ENCODE results near the gene HK2.

Gene HK2

DNA sequence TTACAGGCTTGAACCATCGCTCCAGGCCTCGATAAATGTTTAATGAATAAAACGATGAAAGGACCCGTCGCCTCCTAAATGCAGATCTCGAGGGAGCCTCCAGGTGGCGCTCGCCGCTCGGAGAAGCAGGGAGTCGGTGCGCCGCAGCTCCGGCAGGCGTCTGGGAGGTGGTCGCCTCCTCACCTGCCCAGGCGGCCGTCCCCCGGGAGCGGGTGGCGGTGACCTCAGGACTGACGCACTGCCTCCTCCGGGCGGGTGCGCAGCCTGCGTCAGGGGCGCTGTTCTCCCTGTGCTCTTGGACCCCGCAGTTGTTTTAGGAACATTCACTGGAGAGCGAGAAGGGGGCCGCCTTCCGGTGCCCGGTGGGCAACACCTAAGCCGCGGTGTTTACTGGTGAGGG, 85.9 kb downstream of the HK2 start:
- Histone ChIP-seq H3K4me3 (peak overlapping the region in 3 of 7 experiments; percentile 2 to 22 (median 15)), H3K27ac (no peak overlapping the region)

DNA sequence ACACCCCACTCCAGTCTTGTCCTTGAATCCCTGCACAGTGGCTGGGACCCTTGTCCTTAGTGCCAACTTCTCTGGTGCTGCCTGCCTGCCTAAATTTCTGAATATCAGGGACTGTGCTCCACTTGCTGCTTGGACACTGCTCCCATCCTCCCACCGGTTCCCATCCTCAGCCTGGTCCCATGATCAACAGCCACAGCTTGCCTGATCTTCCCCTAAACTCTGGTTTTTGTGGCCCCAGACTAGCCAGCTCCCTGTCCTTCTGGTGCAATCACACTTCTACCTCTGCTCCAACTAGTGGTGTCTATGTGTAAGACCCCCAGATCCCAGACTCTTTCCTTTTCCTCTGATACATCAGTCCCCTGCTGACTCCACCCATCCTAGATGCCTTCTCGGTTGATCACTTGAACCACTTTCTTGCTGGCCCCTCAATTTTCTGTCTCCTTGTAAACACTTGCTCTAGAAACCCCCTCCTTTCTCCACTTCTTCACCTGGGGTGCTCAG, 87.4 kb downstream of the HK2 start:
- no peak overlapping the region for H3K27ac ChIP-seq
- no peak overlapping the region for H3K4me3 ChIP-seq

DNA sequence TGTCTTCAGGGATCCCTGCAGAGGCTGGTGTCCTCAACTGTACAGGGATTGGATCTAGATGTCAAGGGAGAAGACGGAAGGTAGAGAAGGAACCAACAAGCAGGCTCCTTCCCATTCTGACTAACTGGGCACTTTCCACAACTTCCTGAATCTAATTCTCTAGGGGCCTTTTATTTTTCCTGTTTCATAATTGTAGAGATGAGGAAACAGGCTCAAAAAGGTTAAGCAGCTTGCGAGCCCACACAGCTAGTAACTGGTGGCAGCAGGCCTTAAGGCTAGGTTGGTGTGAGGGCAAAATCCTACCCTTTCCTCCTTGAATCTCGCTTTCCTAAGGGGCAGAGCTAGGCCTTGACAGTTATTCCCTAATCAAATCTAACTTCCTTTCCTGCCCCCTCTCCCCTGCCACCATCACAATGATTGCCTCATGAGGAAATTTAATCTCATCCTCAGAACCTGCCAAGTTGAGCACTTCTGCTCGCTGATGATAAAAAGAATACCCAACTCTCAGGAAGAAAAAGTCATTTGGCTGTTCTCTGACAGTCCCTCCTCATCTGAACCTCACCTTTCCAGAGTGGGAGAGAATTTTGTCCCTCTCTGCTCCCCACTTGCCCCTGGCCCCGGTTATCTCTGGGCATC, 88.8 kb downstream of the HK2 start:
- no peak overlapping the region for H3K27ac ChIP-seq
- no peak overlapping the region for H3K4me3 ChIP-seq

DNA sequence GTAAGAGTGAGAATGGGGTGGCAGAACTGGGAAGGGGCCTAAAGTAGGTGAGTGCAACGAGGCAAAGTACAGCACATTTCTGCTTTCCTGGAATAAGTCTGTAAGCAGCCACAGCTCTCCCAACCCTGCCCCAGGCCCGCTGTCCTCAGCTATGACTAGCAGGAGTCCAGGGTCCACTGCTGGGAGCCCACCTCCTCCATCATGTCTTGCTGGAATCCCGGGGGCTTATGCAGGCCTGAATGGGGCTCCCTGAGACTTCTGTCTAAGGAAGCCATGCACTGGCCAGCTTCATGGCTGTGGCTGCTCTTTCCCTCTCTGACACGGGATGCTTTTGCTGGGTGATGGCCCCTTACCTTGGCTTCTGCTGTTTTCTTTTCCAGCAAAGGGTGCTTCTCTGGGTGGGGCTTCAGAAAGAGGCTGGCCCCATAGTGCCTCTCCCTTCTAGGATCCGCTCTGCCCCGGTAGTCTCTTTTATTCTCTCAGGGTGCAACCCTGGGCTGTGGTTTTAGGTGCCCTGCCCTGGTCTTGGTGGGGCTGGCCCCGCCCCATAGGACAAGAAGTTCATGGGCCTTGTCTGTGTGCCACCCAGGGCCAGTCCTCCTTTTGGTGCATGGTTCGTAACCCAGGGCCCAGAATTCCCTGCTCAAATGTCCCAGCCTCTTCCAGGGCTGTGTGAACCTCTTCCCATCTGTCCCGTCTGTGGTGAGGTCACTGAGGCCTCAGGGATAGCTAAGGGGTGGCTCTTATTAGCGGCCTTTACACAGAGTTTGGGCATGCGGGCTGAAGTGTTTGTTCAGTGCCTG, 90.7 kb downstream of the HK2 start:
- Histone ChIP-seq H3K27ac (no peak overlapping the region), H3K4me3 (no peak overlapping the region)

DNA sequence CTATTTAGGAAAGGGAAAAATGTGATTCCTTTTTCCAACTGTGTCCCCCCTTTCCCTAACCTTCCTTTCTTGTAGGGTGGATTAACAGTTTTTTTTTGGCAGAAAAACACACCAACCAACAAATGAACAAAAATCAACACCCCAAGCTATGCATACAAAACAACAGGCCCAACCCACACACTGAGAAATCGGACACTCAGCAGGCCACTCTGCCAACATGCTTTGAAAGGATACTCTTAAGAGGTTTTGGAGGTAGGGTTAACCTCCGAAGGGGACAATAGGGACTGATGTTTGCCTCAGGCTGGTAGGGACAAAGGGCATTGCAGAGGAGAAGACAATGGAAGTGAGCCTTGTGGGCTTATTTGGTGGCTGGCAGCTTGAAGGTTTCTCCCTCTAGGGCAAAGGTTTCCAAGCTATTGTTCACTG, 91.4 kb downstream of the HK2 start:
- no peak overlapping the region for H3K4me3 ChIP-seq
- no peak overlapping the region for H3K27ac ChIP-seq

DNA sequence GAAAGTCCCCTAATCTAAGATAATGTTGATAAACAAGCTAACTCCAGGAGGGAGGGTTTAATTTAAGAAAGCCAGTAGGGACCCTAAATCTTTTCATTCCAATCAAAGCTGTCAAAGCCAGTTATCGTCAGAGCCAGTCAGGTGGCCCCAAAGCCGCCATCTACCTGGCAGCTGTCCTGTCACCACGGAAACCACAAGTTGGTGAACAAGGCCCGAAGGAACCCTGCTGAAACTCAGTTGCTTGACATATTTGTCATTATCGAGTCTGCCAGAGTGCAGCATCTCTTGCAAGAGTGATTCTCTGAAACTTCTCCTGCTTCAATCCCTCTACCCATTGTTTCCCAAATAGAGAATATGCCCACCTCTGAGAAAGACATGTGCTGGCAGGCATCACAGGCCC, 93.7 kb downstream of the HK2 start:
- Histone ChIP-seq H3K27ac (no peak overlapping the region), H3K4me3 (no peak overlapping the region)

DNA sequence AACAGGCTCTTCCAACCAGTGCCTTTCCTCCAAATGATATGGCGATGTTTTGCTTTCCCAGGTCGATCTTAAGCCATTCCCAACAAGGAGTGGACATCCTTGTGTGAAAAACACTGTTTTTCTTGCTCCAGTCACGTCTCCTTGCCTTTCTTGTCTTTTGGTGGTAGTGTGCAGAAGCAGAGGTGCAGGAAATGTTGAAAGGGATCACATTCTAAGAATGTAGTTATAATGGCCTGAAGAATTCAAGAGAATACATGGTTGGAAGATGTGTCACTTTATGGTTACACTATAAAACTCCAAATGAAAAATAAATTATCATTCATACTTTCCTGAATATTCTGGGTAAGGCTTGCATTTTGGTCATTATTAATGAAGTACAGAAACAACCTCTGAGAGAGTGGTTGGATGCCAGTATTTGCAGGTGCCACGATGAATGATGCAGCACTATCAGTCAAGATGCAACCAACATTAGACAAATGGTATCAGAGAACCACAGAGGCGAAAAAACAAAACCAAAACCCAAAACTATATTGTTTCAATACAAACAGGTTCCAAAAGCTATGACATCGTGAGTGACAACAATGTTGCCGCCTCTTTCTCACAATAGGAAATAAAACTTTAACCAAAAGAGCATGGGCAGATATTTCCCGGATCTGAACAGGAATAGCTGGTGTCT, 97.0 kb downstream of the HK2 start:
- Histone ChIP-seq H3K4me3 (no peak overlapping the region), H3K27ac (no peak overlapping the region)

DNA sequence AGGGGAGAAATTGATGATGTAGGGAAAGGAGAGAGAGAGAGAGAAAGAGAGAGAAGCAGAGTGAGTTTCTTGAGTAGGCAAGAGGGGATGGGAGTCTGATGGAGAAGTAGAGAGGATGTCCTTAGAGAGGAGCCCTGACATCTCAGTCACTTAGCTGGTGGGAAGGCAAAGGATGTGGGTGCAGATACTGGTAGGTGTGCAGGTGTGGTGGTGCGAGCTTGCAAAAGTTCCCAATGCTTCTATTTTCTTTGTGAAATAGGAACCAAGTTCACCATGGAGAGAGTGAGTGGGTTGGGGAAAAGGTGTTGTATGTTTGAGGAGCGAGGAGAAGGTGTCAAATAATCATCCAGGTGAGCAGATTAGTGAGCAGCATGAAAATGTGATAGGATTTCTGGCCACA, 98.0 kb downstream of the HK2 start:
- no peak overlapping the region for H3K4me3 ChIP-seq
- no peak overlapping the region for H3K27ac ChIP-seq

DNA sequence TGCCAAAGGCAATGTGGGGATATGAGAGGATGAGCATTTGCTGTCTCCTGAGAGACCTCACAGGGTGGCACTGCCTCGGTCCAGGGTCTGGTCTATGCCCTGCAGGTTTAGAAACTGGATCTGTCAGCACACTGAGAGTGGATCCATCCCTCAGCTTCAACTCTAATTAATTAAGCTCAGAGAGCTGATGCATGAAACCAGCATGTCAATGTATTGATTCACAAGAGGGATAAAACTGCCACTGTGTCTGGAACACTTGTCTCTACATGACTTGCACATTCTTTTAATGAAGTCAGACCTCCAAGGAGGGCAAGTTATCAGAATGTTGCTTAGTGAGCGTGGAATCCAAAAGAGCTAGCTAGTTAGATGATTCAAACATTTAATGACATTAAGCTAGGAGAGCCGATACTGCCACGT, 102.1 kb downstream of the HK2 start:
- Histone ChIP-seq H3K4me3 (no peak overlapping the region), H3K27ac (no peak overlapping the region)

DNA sequence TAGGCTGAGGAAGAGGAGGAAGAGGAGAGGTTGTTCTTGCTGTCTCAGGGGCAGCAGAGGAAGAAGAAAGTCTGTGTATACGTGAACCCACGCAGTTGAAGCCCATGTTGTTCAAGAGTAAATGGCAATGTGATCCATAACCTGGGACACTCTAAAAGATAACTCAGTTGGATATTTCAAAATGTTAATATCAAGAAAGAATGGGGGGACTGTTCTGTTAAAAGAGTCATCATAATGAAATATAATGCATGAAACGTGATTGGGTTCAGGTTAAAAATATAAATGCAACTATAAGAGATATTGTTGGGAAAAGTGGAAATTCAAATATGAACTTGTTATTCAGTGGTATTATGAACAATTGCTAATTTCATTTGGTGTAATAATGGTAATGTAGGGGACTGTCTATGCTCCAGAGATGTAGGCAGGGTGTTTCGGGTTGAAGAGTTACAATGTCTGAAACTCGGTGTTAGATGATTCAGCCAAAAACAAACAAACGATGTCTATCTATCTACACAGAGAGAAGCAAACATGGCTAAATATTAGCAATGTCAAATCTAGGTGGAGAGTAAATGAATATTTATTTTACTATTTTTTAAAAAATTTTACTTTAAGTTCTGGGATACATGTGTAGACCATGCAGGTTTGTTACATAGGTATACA, 103.4 kb downstream of the HK2 start:
- no peak overlapping the region for H3K27ac ChIP-seq

DNA sequence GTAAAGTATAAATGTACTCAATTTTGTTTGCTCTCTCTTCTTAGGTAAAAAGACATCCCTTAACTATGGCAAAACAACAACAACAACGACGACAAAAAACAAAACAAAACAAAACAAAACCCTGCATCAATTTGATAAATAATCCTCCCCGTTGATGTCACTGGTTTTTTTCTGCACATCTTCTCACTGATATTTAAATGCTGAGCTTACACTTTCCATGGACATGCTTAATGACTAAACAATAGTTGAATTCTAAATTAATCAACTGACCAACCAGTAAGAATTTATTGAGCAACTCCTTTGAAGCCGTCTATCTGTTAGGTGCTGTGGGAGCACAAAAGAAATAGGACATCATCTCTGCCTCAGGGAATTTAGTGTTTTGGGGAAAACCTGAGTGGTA, 104.3 kb downstream of the HK2 start:
- Histone ChIP-seq H3K4me3 (no peak overlapping the region), H3K27ac (no peak overlapping the region)

More for the DNA sequence above, 103.4 kb downstream of the HK2 start:
- H3K4me3 ChIP-seq: no peak overlapping the region

DNA sequence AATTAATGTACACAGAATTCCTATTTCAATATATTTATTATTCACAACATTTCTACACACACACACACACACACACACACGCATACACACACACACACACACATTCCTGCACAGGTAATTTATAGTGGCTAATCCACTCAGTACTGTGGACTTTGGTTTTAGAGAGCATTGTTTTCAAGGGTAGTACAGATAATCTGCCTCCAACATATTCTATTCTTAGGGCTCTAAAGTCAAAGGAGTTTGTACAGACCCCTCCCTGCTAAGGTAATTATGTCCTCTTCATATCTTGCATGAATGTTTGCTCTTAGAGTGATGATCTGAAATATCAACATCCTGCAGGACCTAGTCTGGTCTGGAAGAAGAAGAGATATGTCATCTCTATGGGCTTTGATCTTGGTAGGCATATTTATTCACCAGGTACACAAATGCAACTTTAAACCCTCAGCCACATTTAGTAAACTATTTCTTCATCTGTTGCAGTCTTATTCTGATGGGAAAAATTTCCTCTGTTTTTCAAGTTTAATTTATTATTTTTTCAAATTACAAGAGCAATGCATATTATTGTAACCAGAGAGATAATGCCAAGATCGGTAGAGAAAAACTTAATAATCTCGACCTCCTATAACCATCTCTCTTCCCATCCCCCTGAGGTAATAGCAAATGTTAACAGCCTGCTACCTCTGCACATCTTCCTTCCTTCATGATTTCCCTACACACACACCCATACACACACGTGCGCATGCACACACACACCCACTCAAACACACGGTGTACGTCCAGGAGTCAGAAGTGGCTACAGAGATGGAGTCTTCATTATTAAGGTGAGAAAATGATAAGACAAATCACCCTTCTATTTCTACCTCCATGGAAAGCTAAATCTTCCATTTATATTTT, 106.2 kb downstream of the HK2 start:
- Histone ChIP-seq H3K4me3 (no peak overlapping the region), H3K27ac (no peak overlapping the region)

DNA sequence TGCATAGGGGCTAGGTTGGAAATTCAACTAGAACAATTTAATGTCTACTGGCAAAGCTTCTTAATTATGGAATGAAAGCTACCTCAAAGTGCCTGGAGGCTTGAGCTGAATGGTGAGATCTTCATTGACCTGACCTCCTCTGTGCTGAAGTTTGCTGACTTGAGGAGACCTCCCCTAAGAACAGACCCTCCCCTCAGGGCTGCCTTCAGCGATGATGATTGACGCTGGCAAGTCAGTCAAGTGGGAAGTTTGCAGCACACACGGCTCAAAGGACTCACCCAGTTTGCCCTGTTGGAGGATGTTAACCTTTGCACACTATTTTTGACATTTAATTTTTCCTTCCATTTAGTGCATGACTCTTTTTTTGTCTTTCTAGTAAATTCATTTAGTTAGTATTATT, 107.4 kb downstream of the HK2 start:
- no peak overlapping the region for H3K27ac ChIP-seq
- no peak overlapping the region for H3K4me3 ChIP-seq

DNA sequence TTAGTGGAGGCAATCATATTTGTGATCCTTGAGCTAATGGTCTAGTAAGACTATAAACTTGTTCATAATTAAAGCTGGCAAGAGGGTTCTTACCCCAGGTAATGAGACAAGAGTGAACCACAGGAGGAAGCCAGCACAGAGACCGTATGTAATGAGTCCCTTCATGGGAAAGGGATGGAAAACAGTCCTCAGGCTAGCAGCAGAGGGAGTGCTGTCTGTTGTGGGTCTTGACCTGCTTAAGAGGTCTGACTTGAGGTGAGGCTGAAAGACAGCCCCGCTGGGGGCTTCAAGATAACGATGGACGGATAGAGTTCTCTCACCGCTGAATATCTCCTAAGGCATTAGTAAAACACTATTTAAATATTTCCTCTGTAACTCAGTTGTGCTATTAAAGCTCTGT, 108.3 kb downstream of the HK2 start:
- Histone ChIP-seq H3K4me3 (no peak overlapping the region), H3K27ac (no peak overlapping the region)
